HepG2 (cell line): ENCODE results near the gene S100A5. TPM values are rescaled to one million over a fixed set of nuclear protein-coding genes. Genes with fewer than 3 reads are reported as not detected.

ENCODE experiments used
- ATAC-seq: fragments of 200-7000 bp; cut with Tn5 transposase; 3 replicates; pipeline ENCODE4 v1.9.1; 2020; ENCODE audit warnings: mild to moderate bottlenecking, moderate library complexity
- BruUV-seq: library from RNA; stranded (reverse); fragments of 400-500 nt; replicated peaks from 2 replicates; lab custom pipeline; 2021; lab: Mats Ljungman, UMichigan
- CTCF ChIA-PET: fragments of 300-600 bp; formaldehyde crosslinking; extraction: SDS; loops from one replicate; lab custom pipeline; 2021; ENCODE audit warnings: low total read pairs, inconsistent platforms, low intra/inter-chr PET ratio; lab: Yijun Ruan, JAX
- POLR2A ChIA-PET: fragments of 350-600 bp; sonication (Branson Sonifier 250); formaldehyde crosslinking; loops from one replicate; lab custom pipeline; 2020; ENCODE audit warnings: antibody characterized with exemption, inconsistent platforms; lab: Yijun Ruan, JAX
- DNase-seq: peaks from one replicate; pipeline ENCODE4 v3.0.0-alpha.2; 2015; ENCODE audit warnings: low spot score
- FAIRE-seq: peaks from 3 replicates; lab custom pipeline; 2011; peaks lifted over from hg19 to GRCh38; lab: Jason Lieb, UNC
- H2AFZ ChIP-seq: one replicate; pipeline ENCODE4 v1.6.1; 2011; ENCODE audit warnings: low read length, inconsistent platforms
- H3K27ac ChIP-seq: fragments of 300-600 bp; 3 replicates; pipeline ENCODE4 v1.8.0; 2011; ENCODE audit warnings: mixed run types, mild to moderate bottlenecking, mixed read lengths, low read length, inconsistent platforms; ENCODE audit not compliant: insufficient read depth; ENCODE audit errors: extremely low read length
- H3K27me3 ChIP-seq, 2 experiments: fragments of 200-600 bp in 1 of 2; 2 replicates in 1 of 2; 3 replicates in 1 of 2; pipeline versions ENCODE4 v1.6.0 to v1.8.0; 2011; ENCODE audit warnings: low read length in 2 of 2, mild to moderate bottlenecking in 2 of 2, moderate library complexity in 2 of 2, inconsistent platforms in 1 of 2; ENCODE audit not compliant: insufficient read depth in 2 of 2, control insufficient read depth in 1 of 2
- H3K36me3 ChIP-seq, 2 experiments: fragments of 200-600 bp in 1 of 2; replicated peaks in 1 of 2; 2 replicates in 1 of 2; 3 replicates in 1 of 2; pipeline versions ENCODE4 v1.5.1 to v1.8.0; 2011; ENCODE audit warnings: low read length in 2 of 2, inconsistent platforms in 1 of 2; ENCODE audit not compliant: insufficient read depth in 2 of 2, control insufficient read depth in 1 of 2
- H3K4me1 ChIP-seq: 2 replicates; pipeline ENCODE4 v1.5.1; 2012; ENCODE audit warnings: low read length, inconsistent platforms; ENCODE audit not compliant: insufficient read depth
- H3K4me2 ChIP-seq: 2 replicates; pipeline ENCODE4 v1.6.0; 2011; ENCODE audit warnings: low read depth, low read length, inconsistent platforms
- H3K4me3 ChIP-seq, 3 experiments: fragments of 200-600 bp in 1 of 3; sonication (generic), shearing (Covaris generic) in 1 of 3; replicated peaks in 1 of 3; 2 replicates each; pipeline ENCODE4 v1.5.1; 2011 to 2016; ENCODE audit warnings: low read length in 3 of 3, inconsistent platforms in 2 of 3, low read depth in 2 of 3, mild to moderate bottlenecking in 2 of 3, control low read depth in 1 of 3, mixed read lengths in 1 of 3; ENCODE audit not compliant: insufficient read depth in 1 of 3
- H3K79me2 ChIP-seq: one replicate; pipeline ENCODE4 v1.6.1; 2011; ENCODE audit warnings: low read length, inconsistent platforms; ENCODE audit not compliant: insufficient read depth
- H3K9ac ChIP-seq: 2 replicates; pipeline ENCODE4 v1.6.0; 2011; ENCODE audit warnings: mild to moderate bottlenecking, low read depth, low read length, inconsistent platforms; ENCODE audit not compliant: insufficient read depth
- H3K9me3 ChIP-seq: 2 replicates; pipeline ENCODE4 v1.5.1; 2012; ENCODE audit warnings: mild to moderate bottlenecking, low read length
- H4K20me1 ChIP-seq: 2 replicates; pipeline ENCODE4 v1.6.0; 2011; ENCODE audit warnings: inconsistent platforms, mild to moderate bottlenecking, low read length, moderate library complexity; ENCODE audit not compliant: insufficient read depth
- AGO2 ChIP-seq: fragments of 200-400 bp; formaldehyde crosslinking; optimal IDR thresholded peaks from 2 replicates; pipeline ENCODE3; 2017; ENCODE audit warnings: mild to moderate bottlenecking, low read depth, low read length, moderate library complexity
- ELF4 ChIP-seq: sonication (generic); formaldehyde crosslinking; IDR thresholded peaks from 2 replicates; pipeline ENCODE4 v1.5.0; 2020; ENCODE audit warnings: missing genetic modification reagents, mild to moderate bottlenecking, moderate library complexity, borderline replicate concordance
- FOSL1 ChIP-seq: sonication (generic); formaldehyde crosslinking; IDR thresholded peaks from 2 replicates; pipeline ENCODE4 v1.9.0; 2021; ENCODE audit warnings: missing genetic modification reagents, borderline replicate concordance
- HNRNPL ChIP-seq: fragments of 200-400 bp; formaldehyde crosslinking; IDR thresholded peaks from 2 replicates; pipeline ENCODE4 v1.6.1; 2017; ENCODE audit warnings: mild to moderate bottlenecking, low read depth, low read length
- NR1H2 ChIP-seq: sonication (generic); formaldehyde crosslinking; IDR thresholded peaks from 2 replicates; pipeline ENCODE4 v1.8.1; 2022; ENCODE audit warnings: low read depth, missing genetic modification reagents, borderline replicate concordance
- NRL ChIP-seq: sonication (generic); formaldehyde crosslinking; IDR thresholded peaks from 2 replicates; pipeline ENCODE4 v1.5.0; 2020; ENCODE audit warnings: missing genetic modification reagents, mild to moderate bottlenecking, moderate library complexity, borderline replicate concordance
- PAX8 ChIP-seq: sonication (generic); formaldehyde crosslinking; IDR thresholded peaks from 2 replicates; pipeline ENCODE4 v1.8.0; 2022; ENCODE audit warnings: mild to moderate bottlenecking, missing genetic modification reagents, borderline replicate concordance
- RBFOX2 ChIP-seq: fragments of 200-400 bp; formaldehyde crosslinking; IDR thresholded peaks from 2 replicates; pipeline ENCODE4 v1.6.1; 2017; ENCODE audit warnings: low read depth, mild to moderate bottlenecking, low read length
- SMC3 ChIP-seq: IDR thresholded peaks from 2 replicates; pipeline ENCODE4 v1.6.1; 2011; ENCODE audit warnings: low read length, improper control_type of control experiment
- TAF1 ChIP-seq: sonication (generic); formaldehyde crosslinking; IDR thresholded peaks from 2 replicates; pipeline ENCODE4 v1.4.0; 2020; ENCODE audit warnings: missing genetic modification reagents
- ZNF292 ChIP-seq: sonication (generic); formaldehyde crosslinking; IDR thresholded peaks from 2 replicates; pipeline ENCODE4 v1.8.1; 2022; ENCODE audit warnings: mild to moderate bottlenecking, low read depth, missing genetic modification reagents, borderline replicate concordance
- ZNF629 ChIP-seq: sonication (generic); formaldehyde crosslinking; conservative IDR thresholded peaks from 2 replicates; pipeline ENCODE4 v1.5.0; 2020; ENCODE audit warnings: missing genetic modification reagents
- ZNF713 ChIP-seq: sonication (generic); formaldehyde crosslinking; IDR thresholded peaks from 2 replicates; pipeline ENCODE4 v1.4.0; 2020; ENCODE audit warnings: mild to moderate bottlenecking, missing genetic modification reagents
- ZSCAN31 ChIP-seq: sonication (generic); formaldehyde crosslinking; IDR thresholded peaks from 2 replicates; pipeline ENCODE4 v1.5.0; 2020; ENCODE audit warnings: low read depth, mild to moderate bottlenecking, missing genetic modification reagents
- WGBS: methylation state at CpG from one replicate; pipeline ENCODE4 v1.1.6; 2017; ENCODE audit warnings: low lambda C conversion rate; 5-methylcytosine and 5-hydroxymethylcytosine counted together
- in situ Hi-C: cut with HindIII; loops from 2 replicates; pipeline ENCODE4 v1.10.0; 2017; ENCODE audit warnings: low pct_unique_long_range_greater_than_20kb; ENCODE audit not compliant: extremely low pct_ligation_motif_present
- intact Hi-C: fragments of 100-400 bp; cut with micrococcal nuclease; formaldehyde crosslinking; loops from one replicate; pipeline ENCODE4 v1.10.0; 2022; ENCODE audit not compliant: unreplicated experiment
- polyA plus RNA-seq, 8 experiments: library from polyadenylated mRNA; depleted of rRNA in 3 of 8; stranded (reverse) in 7 of 8; unstranded in 1 of 8; fragments of >200 nt; fragmentation: Illumina TruSeq in 4 of 8; extraction: Trizol in 4 of 8; gene quantifications; 2 replicates each; pipeline versions ENCODE4 v1.2.1 to v1.2.3, GENCODE V29; 2011 to 2016; ENCODE audit warnings: low read depth in 4 of 8, missing spikeins in 1 of 8, mixed read lengths in 1 of 8; ENCODE audit not compliant: insufficient read depth in 1 of 8
- total RNA-seq, 5 experiments: library from RNA; depleted of rRNA; stranded (reverse); fragments of >200 nt; fragmentation: Illumina TruSeq; extraction: Trizol; gene quantifications; 2 replicates each; pipeline ENCODE4 v1.2.3, GENCODE V29; 2016; ENCODE audit warnings: low read depth in 1 of 5

Gene S100A5
- total and polyA plus RNA-seq, 2 of the 13 experiments (the other 11 are each of a cell fraction or from before 2014, with no cell fraction given), result not detected

DNA sequence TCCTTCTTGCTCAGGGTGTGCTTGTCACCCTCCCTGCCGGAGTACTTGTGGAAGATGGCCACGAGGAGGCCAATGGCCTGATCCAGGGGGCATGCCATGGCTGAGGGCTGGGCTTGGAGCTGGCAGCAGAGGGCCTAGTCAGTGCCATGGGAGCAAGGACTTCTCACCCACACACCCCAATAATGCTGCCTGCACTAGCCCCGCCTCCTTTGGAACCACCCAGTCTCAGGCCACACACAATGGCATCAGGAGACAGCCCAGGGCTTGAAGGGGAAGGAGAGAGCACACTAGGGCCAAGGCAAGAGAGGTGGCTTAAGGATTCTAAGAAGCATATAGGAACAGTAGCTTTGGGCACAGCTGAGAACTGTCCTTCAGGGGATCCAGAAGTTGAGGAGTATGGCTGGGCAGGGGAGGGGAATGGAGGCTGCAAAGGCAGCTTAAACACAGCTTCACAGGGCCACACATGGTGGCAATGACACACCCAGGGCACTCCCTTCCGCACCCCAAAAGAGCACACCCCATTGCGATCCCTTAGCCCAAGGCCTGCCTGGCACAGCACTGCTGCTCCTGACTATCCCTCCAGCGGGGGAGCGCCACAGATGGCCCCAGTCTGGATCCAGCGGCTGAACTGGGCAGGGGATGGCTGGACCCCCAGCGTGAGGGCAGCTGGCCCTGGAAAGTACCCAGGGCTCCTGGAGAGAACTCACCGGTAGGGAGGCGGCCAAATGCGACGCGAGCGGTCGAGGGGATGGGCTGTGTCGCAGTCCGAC lies 5.3 kb downstream of the S100A5 start, which contains the start of gene S100A6:
TSS of gene S100A6 (minus strand) at position 750 of the 770 bp plus-strand sequence. CDS start at position 98, 652 bp downstream.
- H3K4me2 ChIP-seq, result peak within 1 kb of the TSS; percentile 69
- FAIRE-seq, result no peak
- H4K20me1 ChIP-seq, result no peaks in the 10 kb centered on the region
- H3K9me3 ChIP-seq, result no peaks in the 10 kb centered on the region
- H3K4me1 ChIP-seq, result peaks cover 80% of the 10 kb centered on the region
- no peaks in the 10 kb centered on the region for H3K79me2 ChIP-seq
- H3K27me3 ChIP-seq, result peaks cover 0 to 8% of the 10 kb centered on the region in 2 experiments; a peak in 1 of 5 replicates
- WGBS, result 24% methylated on average over 2 of the region's 18 CpGs
- intact Hi-C loops, result no loop called here
- ATAC-seq, result no peak
- H2AFZ ChIP-seq, result no peak within 1 kb of the TSS
- TSS peak; percentile 78 for BruUV-seq
- TF ChIP-seq PAX8 (CRISPR knock-in tag), result no peak
- 0 out of 2 replicates have a peak, but pooled peaks have one; percentile 32 for TF ChIP-seq HNRNPL
- no peak for TF ChIP-seq TAF1 (CRISPR knock-in tag)
- TF ChIP-seq ELF4 (CRISPR knock-in tag), result no peak
- TF ChIP-seq AGO2, result peak; percentile 10
- TF ChIP-seq NR1H2 (CRISPR knock-in tag), result no peak
- no peak for TF ChIP-seq ZNF629 (CRISPR knock-in tag)
- no peak for TF ChIP-seq ZSCAN31 (CRISPR knock-in tag)
- TF ChIP-seq RBFOX2, result peak; percentile 73
- 0 out of 2 replicates have a peak, but pooled peaks have one; percentile 21 for TF ChIP-seq NRL (CRISPR knock-in tag)
- TF ChIP-seq ZNF713, result no peak
- TF ChIP-seq SMC3, result no peak
- TF ChIP-seq ZNF292 (CRISPR knock-in tag), result 0 out of 2 replicates have a peak, but pooled peaks have one; percentile 13
- no peak for TF ChIP-seq FOSL1
- TF ChIP-seq, all 625 proteins: peak for 5
- no peak for DNase-seq
- no peak within 1 kb of the TSS for H3K27ac ChIP-seq
- CTCF ChIA-PET, result no interaction called here
- H3K4me3 ChIP-seq, result peak within 1 kb of the TSS in 2 of 3 experiments; percentile 55 to 65; a peak in 4 of 6 replicates
- peak within 1 kb of the TSS; percentile 56; the same call in 1 of the 2 replicates for H3K9ac ChIP-seq
- no peaks in the 10 kb centered on the region for H3K36me3 ChIP-seq
- in situ Hi-C loops, result no loop called here
- POLR2A ChIA-PET, result interaction anchor here (0.8 to 6.6 kb wide), 10 partner anchors 9 to 98 kb away, joined by 3 to 49 read pairs (median 6); partner anchors contain the start of genes CHTOP, S100A13, S100A2 and S100A4
